AG04449 (cell line): ENCODE data around the gene DIP2C.

ENCODE experiments used
- CTCF ChIA-PET: fragments of 350-600 bp; formaldehyde crosslinking; extraction: SDS; loops from one replicate; lab custom pipeline; 2021; ENCODE audit warnings: antibody characterized with exemption; lab: Yijun Ruan, JAX
- POLR2A ChIA-PET: fragments of 400-600, 350-600 bp; formaldehyde crosslinking; extraction: SDS; loops from one replicate; lab custom pipeline; 2020; ENCODE audit warnings: antibody characterized with exemption, inconsistent platforms; lab: Yijun Ruan, JAX
- DNase-seq: peaks from one replicate; pipeline ENCODE4 v3.0.0-alpha.2; 2010; ENCODE audit warnings: low read depth, low spot score
- H3K4me3 ChIP-seq: 2 replicates; pipeline ENCODE4 v1.5.1; 2011; ENCODE audit warnings: low read depth, mild to moderate bottlenecking, control low read depth, low read length
- CTCF ChIP-seq: IDR thresholded peaks from one replicate; pipeline ENCODE4 v1.5.1; 2011; ENCODE audit warnings: mild to moderate bottlenecking, moderate library complexity, low read length, control low read depth, inconsistent platforms; ENCODE audit not compliant: insufficient read depth; ENCODE audit errors: missing control alignments

Gene DIP2C

GRCh38 chr10:336247-336646 is 353.2 kb downstream of the DIP2C start:
- TF ChIP-seq CTCF = no peak
- no peak for DNase-seq
- ChIA-PET CTCF (no interaction called here), POLR2A (no interaction called here)
- no peak overlapping the region for H3K4me3 ChIP-seq

GRCh38 chr10:335151-335800 is 354.2 kb downstream of the DIP2C start:
- ChIA-PET CTCF (no interaction called here), POLR2A (no interaction called here)
- no peak for DNase-seq
- no peak for TF ChIP-seq CTCF
- H3K4me3 ChIP-seq = no peak overlapping the region

GRCh38 chr10:331186-331585 is 358.3 kb downstream of the DIP2C start:
- POLR2A ChIA-PET = no interaction called here
- CTCF ChIA-PET = no interaction called here
- TF ChIP-seq CTCF = no peak

GRCh38 chr10:329361-330099 is 359.9 kb downstream of the DIP2C start:
- CTCF ChIA-PET = interaction anchor here (1.4 to 2.1 kb wide), 3 partner anchors 14 to 27 kb away, joined by 4 to 6 read pairs (median 5); no protein-coding TSS in a partner anchor
- POLR2A ChIA-PET = interaction anchor here (0.7 kb wide), 1 partner anchor 32 kb away, joined by 4 read pairs; no protein-coding TSS in a partner anchor
- peak overlapping the region; percentile 35 for H3K4me3 ChIP-seq

More at GRCh38 chr10:331186-331585, 358.3 kb downstream of the DIP2C start:
- no peak overlapping the region for H3K4me3 ChIP-seq
- DNase-seq = no peak

GRCh38 chr10:327889-328852 is 361.3 kb downstream of the DIP2C start:
- POLR2A ChIA-PET = no interaction called here
- no peak for DNase-seq
- TF ChIP-seq CTCF = no peak
- CTCF ChIA-PET = interaction anchor here (1.4 to 2.1 kb wide), 3 partner anchors 15 to 25 kb away, joined by 4 to 6 read pairs (median 5); no protein-coding TSS in a partner anchor
- no peak overlapping the region for H3K4me3 ChIP-seq

More at GRCh38 chr10:329361-330099, 359.9 kb downstream of the DIP2C start:
- peak; percentile 10 for TF ChIP-seq CTCF
- peak; percentile 79 for DNase-seq
